Measurements from ENCODE around the gene ADAMTS3.

The ADAMTS3 gene

DNA sequence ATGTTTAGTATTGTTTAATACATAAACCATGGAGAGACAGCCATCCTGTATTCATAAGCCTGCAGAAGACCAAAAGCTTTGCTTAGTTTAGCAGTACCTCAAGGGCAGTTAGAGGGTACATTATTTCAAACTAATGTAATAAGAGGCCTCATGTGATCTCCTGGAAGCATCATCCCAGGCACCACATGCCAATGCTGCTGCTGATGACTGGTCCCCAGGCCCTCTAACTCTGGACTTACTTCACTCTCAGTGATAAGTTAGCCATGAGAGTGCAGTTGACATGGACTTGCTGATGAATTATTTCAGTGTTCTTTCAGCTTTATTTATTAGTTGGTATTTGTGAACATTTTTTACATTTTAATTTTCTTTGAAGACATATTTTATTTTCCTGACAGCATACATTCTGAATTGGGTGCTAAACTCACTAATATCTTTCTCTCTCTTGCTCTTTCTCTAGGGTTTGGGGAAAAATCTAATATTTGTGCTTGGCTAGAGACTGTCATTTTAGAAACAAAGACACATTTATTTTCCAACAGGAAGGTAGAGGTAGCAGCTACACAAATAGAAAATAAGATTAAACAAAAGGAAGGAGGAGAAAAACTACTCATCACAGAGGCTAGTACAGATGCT is 329.4 kb downstream of the ADAMTS3 start:
- TF ChIP-seq, protein P1, sequence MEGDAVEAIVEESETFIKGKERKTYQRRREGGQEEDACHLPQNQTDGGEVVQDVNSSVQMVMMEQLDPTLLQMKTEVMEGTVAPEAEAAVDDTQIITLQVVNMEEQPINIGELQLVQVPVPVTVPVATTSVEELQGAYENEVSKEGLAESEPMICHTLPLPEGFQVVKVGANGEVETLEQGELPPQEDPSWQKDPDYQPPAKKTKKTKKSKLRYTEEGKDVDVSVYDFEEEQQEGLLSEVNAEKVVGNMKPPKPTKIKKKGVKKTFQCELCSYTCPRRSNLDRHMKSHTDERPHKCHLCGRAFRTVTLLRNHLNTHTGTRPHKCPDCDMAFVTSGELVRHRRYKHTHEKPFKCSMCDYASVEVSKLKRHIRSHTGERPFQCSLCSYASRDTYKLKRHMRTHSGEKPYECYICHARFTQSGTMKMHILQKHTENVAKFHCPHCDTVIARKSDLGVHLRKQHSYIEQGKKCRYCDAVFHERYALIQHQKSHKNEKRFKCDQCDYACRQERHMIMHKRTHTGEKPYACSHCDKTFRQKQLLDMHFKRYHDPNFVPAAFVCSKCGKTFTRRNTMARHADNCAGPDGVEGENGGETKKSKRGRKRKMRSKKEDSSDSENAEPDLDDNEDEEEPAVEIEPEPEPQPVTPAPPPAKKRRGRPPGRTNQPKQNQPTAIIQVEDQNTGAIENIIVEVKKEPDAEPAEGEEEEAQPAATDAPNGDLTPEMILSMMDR (IDR thresholded peaks at IDR 0.05; ENCODE audit: extremely low read depth, insufficient read depth, missing control alignments) = no peak
- no peak for DNase-seq (ENCODE audit: low spot score)
- in situ Hi-C loops (cut with MboI; ENCODE audit: low pct_unique_long_range_greater_than_20kb, low sequenced_read_pairs, unreplicated experiment) = no loop called here

Data from GM13977 (cell line).